Activated CD4-positive, alpha-beta T cell treated with anti-CD3 and anti-CD28 coated beads, Interleukin-2, Interleukin-4, amounts not matched to agents 100 ng/mL and 50 ng/mL, durations not matched to agents 16 hours and 8 hours (primary cell): ENCODE measurements around the gene MPO.

ENCODE experiments used
- DNase-seq: peaks from one replicate; pipeline ENCODE4 v3.0.0-alpha.2; 2020; ENCODE audit warnings: low spot score

The MPO gene, protein sequence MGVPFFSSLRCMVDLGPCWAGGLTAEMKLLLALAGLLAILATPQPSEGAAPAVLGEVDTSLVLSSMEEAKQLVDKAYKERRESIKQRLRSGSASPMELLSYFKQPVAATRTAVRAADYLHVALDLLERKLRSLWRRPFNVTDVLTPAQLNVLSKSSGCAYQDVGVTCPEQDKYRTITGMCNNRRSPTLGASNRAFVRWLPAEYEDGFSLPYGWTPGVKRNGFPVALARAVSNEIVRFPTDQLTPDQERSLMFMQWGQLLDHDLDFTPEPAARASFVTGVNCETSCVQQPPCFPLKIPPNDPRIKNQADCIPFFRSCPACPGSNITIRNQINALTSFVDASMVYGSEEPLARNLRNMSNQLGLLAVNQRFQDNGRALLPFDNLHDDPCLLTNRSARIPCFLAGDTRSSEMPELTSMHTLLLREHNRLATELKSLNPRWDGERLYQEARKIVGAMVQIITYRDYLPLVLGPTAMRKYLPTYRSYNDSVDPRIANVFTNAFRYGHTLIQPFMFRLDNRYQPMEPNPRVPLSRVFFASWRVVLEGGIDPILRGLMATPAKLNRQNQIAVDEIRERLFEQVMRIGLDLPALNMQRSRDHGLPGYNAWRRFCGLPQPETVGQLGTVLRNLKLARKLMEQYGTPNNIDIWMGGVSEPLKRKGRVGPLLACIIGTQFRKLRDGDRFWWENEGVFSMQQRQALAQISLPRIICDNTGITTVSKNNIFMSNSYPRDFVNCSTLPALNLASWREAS

DNA sequence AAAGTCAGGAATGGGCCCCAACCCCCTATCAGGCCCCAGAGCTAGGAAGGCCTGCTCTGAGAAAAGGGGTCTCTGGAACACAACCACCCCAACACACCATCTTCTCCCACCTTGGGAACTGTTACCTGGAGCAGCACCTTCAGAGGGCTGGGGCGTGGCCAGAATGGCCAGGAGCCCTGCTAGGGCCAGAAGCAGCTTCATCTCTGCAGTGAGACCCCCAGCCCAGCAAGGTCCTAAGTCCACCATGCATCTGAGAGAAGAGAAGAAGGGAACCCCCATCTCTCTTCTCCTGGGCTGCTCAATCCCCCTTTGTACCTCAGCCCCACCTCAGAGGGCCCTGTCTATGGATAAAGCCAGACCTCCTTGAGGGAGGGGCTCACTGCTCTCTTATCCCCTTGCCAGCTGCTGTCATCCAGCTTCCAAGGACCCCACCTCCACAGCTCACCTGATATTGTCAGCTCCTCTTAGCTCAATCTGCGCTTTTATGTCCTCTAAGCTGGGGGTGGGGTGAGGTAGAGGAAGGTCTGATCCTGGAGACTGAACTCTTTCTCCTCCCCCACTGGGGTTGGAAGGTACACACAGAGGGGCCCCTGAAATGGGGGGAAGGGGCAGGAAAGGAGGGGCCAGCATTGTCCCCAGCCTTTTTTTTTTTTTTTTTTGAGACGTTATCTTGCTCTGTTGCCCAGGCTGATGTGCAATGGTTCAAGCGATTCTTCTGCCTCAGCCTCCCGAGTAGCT, at the start of gene MPO:
MPO (minus strand) TSS at position 456 of the 738 bp plus-strand sequence; CDS start at position 279, 177 bp downstream.
- DNase-seq, result no peak

DNA sequence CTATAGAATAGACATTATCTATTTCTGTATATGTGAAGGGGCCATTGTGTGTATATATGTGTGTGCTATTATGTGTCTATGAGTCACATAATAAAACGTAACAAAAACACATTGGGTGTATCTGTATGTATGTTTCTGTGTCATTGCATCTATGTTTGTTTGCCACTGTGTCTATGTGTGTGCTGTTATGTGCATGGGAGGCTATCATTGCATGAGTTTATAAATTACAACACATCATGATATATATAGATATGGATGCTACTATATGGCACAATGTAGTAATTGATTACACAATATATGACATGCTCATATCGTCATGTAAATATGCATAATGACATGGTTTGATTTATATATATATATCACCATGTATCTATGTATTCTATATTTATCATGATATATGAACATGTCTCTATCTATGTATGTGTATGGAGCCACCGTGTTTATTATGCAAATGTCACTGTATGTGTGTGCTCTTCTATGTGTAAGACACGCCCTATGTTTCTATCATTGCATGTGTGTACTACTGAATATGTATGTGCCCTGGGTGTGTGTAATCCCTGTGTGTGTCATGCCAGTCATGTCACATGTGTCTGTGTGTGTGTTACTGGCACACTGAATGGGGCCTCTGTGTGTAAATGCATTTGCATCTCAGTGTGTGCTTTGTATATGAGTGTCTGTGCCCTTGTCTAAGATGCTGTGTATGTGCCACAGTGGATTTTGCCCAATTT, 49.2 kb upstream of the MPO start:
- DNase-seq, result peak; percentile 93

DNA sequence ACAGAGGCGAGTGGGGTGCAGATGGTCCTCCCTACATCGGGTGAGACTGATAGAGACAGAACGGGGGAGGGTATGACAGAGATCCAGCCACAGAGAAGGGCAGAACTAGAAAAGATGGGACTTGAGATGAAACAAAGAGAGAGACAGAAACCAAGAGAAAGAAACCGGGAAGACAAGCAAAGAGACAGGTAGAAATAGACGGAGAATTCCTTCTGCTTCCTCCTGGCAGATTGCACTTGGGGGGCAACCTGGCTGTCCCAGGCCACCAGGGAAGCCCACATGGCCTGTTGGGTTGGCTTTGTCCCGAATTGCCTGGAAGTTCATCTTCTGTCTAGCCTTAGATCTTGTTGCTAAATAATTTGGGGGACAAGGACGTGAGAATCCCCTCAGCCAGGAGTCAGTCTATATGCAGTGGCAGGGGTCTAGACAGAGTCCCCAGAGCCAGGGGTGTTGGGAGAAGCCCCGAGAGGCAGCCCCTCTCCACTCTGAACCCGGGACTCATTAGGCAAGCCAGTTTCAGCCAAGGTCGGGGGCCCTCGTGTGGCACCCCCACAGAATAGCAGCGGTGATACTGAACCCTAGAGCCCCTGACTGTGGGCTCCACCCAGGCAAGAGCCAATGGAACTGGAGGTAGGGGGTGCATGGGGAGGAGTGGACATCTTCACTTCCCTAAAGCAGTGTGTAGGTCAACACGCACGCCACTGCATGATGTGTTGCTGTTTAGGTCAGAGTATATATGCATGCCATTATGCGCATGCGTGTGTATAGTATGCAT, 48.5 kb upstream of the MPO start:
- peak; percentile 98 for DNase-seq

GRCh38 chr17:58328195-58329034, 47.7 kb upstream of the MPO start, which contains the start of gene TSPOAP1:
TSS of gene TSPOAP1 (minus strand) at chr17:58328795. CDS start at chr17:58327920, 875 bp downstream.
- peak; percentile 96 for DNase-seq

- DNase-seq, result no peak
These were observed 46.8 kb upstream of the MPO start for GRCh38 chr17:58327363-58328194.

DNA sequence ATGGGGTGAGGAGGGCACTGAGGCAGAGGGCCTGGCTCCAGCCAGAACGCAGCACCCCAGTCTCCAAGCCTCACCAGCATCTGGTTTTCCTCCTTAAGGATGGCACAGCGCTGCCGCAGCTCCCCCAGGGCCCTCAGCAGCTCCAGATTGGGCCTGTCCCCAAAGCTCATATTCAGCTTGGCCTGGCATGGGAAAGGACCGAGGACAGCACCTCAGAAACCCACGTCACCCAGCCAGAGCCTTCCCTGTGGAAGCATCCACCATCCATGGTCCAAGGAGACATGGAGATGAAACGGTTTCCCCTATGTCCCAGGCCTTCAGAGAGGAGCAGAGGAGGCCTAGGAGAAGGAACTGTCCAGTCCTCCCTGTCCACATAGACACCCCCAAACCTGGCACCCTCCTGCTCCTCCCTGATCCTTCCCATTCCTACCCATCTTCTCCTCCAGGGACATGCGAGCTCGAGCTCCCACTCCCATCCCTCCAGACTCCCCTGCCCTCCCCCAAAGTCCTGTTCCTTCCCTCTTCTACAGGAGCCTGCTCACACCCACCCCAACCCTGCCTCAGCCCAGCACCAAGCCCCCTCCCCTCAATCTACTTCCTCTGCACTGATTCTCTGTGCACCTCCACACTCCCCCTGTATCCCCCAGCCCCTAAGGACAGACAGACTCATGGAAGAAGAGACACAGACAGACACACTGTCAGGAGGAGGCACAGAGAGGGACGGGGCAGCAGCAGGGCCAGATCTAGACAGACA, 46.1 kb upstream of the MPO start:
- no peak for DNase-seq

GRCh38 chr17:58325976-58326468, 45.3 kb upstream of the MPO start:
- DNase-seq, result no peak

DNA sequence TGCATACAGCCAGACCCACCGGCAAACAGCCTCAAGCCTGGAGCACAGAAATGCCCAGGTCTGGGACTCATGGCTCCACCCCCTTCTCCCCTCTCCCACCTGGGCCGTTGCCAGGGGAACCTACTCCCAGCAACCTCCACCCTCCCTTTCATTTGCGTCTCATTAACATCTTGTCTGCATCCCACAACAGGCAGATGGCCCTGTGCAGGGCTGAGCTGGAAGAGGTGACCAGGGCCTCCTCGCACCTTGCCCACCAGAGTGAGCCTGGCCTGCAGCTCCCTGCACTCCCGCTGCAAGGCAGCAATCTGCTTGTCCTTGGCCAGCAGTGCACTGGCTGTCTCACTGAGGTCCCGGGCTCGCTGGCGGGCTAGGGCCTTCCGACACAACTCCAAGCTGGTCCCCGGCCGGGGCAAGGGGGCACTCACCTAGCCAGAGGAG, 44.6 kb upstream of the MPO start:
- DNase-seq, result no peak

GRCh38 chr17:58324409-58325288, 43.9 kb upstream of the MPO start:
- no peak for DNase-seq

GRCh38 chr17:58324056-58324408, 43.3 kb upstream of the MPO start:
- no peak for DNase-seq

- DNase-seq, result no peak
These were observed 42.8 kb upstream of the MPO start for GRCh38 chr17:58323366-58324055.

- no peak for DNase-seq
These were observed 41.9 kb upstream of the MPO start for GRCh38 chr17:58322581-58323185.

- DNase-seq, result no peak
These were observed 41.1 kb upstream of the MPO start for GRCh38 chr17:58321571-58322525.

- no peak for DNase-seq
These were observed 40.0 kb upstream of the MPO start for GRCh38 chr17:58320570-58321323.
